ENCODE results near the gene TNFRSF4.

Gene TNFRSF4

DNA sequence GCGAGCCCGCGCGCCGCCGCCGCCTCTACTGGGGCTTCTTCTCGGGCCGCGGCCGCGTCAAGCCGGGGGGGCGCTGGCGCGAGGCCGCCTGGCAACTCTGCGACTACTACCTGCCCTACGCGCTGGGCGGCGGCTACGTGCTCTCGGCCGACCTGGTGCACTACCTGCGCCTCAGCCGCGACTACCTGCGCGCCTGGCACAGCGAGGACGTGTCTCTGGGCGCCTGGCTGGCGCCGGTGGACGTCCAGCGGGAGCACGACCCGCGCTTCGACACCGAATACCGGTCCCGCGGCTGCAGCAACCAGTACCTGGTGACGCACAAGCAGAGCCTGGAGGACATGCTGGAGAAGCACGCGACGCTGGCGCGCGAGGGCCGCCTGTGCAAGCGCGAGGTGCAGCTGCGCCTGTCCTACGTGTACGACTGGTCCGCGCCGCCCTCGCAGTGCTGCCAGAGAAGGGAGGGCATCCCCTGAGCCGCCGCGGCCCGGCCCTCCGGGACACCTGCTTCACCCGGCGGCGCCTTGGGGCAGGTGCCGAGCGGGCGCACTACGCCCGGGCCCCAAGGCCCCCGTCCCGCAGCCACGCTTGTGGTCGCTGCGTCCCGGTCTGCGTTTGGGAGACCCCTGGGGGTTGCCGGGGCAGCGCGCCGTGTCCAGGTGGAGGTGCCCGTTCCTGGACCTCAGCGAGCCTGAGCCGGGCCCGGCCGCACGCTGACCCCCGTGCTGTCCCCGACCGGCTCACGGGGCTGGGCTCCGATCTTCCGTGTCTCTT, 19.0 kb upstream of the TNFRSF4 start:
- H3K9ac ChIP-seq, result peak overlapping the region; percentile 88 to 100 (median 96)
- H3K27ac ChIP-seq, result peak overlapping the region; percentile 60 to 97 (median 94)
- peaks cover 0 to 17% (median 0%) of the 10 kb centered on the region in 11 experiments; a peak in 10 of 22 replicates for H3K27me3 ChIP-seq
- H3K9me3 ChIP-seq (replicated peaks in 1 of 11), result no peaks in the 10 kb centered on the region
- H3K4me2 ChIP-seq, result peak overlapping the region; percentile 98 to 100 (median 100)
- H4K20me1 ChIP-seq, result peaks cover 35 to 83% (median 77%) of the 10 kb centered on the region in 11 experiments
- H3K4me3 ChIP-seq, result peak overlapping the region; percentile 77 to 99 (median 90)
- H3K4me1 ChIP-seq, result peaks cover 58 to 78% (median 76%) of the 10 kb centered on the region in 10 experiments
- H3K36me3 ChIP-seq, result peaks cover 20 to 50% (median 38%) of the 10 kb centered on the region in 11 experiments
- no peak for TF ChIP-seq Cebpa-rat (IDR thresholded peaks at IDR 0.05)

GRCh38 chr1:1232208-1232795, 18.3 kb upstream of the TNFRSF4 start, which contains the start of gene B3GALT6:
Gene B3GALT6 (plus strand): TSS chr1:1232237. CDS start chr1:1232279, 42 bp downstream.
- no peak for TF ChIP-seq Cebpa-rat (IDR thresholded peaks at IDR 0.05)
- Histone ChIP-seq H3K27me3 (peaks cover 0 to 10% (median 0%) of the 10 kb centered on the region in 11 experiments; a peak in 8 of 22 replicates), H3K4me2 (peak within 1 kb of the TSS; percentile 98 to 100 (median 100)), H3K9ac (peak within 1 kb of the TSS; percentile 92 to 100 (median 96)), H3K36me3 (peaks cover 26 to 57% (median 45%) of the 10 kb centered on the region in 11 experiments), H4K20me1 (peaks cover 42 to 84% (median 77%) of the 10 kb centered on the region in 11 experiments), H3K4me1 (peaks cover 52 to 72% (median 69%) of the 10 kb centered on the region in 10 experiments), H3K9me3 (replicated peaks in 1 of 11) (no peaks in the 10 kb centered on the region), H3K4me3 (peak within 1 kb of the TSS; percentile 77 to 99 (median 90)), H3K27ac (peak within 1 kb of the TSS; percentile 90 to 98 (median 94))

- no peak for TF ChIP-seq Cebpa-rat (IDR thresholded peaks at IDR 0.05)
- H3K4me3 ChIP-seq, result peak within 1 kb of the TSS; percentile 77 to 99 (median 90)
- H3K9ac ChIP-seq, result peak within 1 kb of the TSS; percentile 92 to 100 (median 96)
- peaks cover 33 to 64% (median 52%) of the 10 kb centered on the region in 11 experiments for H3K36me3 ChIP-seq
- H3K27me3 ChIP-seq, result peaks cover 0 to 3% (median 0%) of the 10 kb centered on the region in 11 experiments; a peak in 5 of 22 replicates
- peaks cover 49 to 84% (median 77%) of the 10 kb centered on the region in 11 experiments for H4K20me1 ChIP-seq
- H3K4me1 ChIP-seq, result peaks cover 45 to 65% (median 62%) of the 10 kb centered on the region in 10 experiments
- no peaks in the 10 kb centered on the region for H3K9me3 ChIP-seq (replicated peaks in 1 of 11)
- H3K27ac ChIP-seq, result peak within 1 kb of the TSS; percentile 90 to 98 (median 94)
- peak within 1 kb of the TSS; percentile 98 to 100 (median 100) for H3K4me2 ChIP-seq
Observed at GRCh38 chr1:1231400-1232207, 17.7 kb upstream of the TNFRSF4 start, which contains the start of gene SDF4. Gene SDF4 (minus strand): TSS chr1:1232001. CDS start chr1:1228772, 3,229 bp downstream.

GRCh38 chr1:1230656-1231399, 16.9 kb upstream of the TNFRSF4 start:
- H3K9me3 ChIP-seq (replicated peaks in 1 of 11), result no peaks in the 10 kb centered on the region
- H3K4me1 ChIP-seq, result peaks cover 37 to 57% (median 54%) of the 10 kb centered on the region in 10 experiments
- H4K20me1 ChIP-seq, result peaks cover 54 to 84% (median 77%) of the 10 kb centered on the region in 11 experiments
- peak overlapping the region; percentile 90 to 98 (median 94) for H3K27ac ChIP-seq
- peak overlapping the region; percentile 92 to 100 (median 96) for H3K9ac ChIP-seq
- no peak for TF ChIP-seq Cebpa-rat (IDR thresholded peaks at IDR 0.05)
- peak overlapping the region; percentile 77 to 99 (median 90) for H3K4me3 ChIP-seq
- peaks cover 41 to 68% (median 60%) of the 10 kb centered on the region in 11 experiments for H3K36me3 ChIP-seq
- peak overlapping the region; percentile 83 to 95 (median 93) for H3K4me2 ChIP-seq
- no peaks in the 10 kb centered on the region for H3K27me3 ChIP-seq

DNA sequence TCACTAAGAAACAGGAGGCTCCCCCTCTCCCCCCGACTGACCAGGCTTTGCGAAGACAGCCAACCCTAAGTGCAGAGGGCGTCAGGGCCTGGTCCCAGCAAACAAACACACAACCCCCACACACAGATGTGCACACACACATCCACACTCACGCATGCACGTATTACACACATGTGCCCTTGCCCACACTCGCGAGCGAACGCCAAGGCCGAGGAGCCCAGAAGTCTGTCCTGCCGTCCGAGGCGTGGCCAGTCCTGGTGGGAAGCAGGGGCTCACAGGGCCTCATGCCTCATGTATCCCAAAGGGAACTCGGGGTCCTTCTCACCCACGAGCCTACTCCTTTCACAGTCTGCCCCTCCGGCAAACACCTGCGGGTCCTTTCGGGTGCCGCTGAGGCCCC, 15.8 kb upstream of the TNFRSF4 start:
- peaks cover 37 to 46% (median 44%) of the 10 kb centered on the region in 10 experiments for H3K4me1 ChIP-seq
- H3K9ac ChIP-seq, result peak overlapping the region; percentile 92 to 100 (median 96); a peak in 16 of 22 replicates
- peak overlapping the region in 7 of 10 experiments; percentile 77 to 99 (median 89); a peak in 10 of 20 replicates for H3K4me3 ChIP-seq
- H4K20me1 ChIP-seq, result peaks cover 56 to 84% (median 77%) of the 10 kb centered on the region in 11 experiments
- no peaks in the 10 kb centered on the region for H3K9me3 ChIP-seq (replicated peaks in 1 of 11)
- H3K27me3 ChIP-seq, result no peaks in the 10 kb centered on the region
- peaks cover 52 to 68% (median 62%) of the 10 kb centered on the region in 11 experiments for H3K36me3 ChIP-seq
- peak overlapping the region; percentile 83 to 95 (median 93) for H3K4me2 ChIP-seq
- no peak for TF ChIP-seq Cebpa-rat (IDR thresholded peaks at IDR 0.05)
- H3K27ac ChIP-seq, result no peak overlapping the region; a peak in 1 of 22 replicates

DNA sequence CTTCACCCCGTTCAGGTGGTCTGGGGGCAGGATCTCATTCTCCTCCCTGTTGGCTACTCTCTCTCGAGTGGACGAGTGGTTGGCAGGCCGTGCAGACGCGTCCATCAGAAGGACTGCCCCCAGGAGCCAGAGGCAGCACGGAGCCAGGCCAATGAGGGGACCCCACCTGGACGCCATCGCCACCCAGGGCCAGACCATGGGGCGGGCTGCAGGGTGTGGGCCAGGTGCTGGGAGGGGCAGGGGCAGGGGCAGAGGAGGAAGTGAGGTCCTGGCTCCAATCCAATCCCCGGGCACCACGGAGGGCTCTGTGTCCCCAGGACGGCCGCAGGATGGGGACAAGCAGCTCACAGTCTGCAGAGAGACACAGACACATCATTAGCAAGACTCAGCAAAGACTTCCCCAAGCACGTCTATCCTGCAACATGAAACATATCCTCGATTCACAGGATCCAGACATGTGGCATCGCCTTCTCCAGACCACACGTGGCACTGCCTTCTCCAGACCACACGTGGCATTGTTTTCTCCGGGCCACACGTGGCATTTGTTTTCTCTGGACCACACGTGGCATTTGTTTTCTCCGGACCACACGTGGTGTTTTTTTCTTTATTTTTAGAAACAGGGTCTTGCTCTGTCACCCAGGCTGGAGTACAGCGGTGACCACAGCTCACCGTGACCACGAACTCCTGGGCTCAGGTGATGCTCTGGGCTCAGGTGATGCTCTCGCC, 14.8 kb upstream of the TNFRSF4 start:
- Histone ChIP-seq H4K20me1 (peaks cover 63 to 84% (median 77%) of the 10 kb centered on the region in 11 experiments), H3K9me3 (replicated peaks in 1 of 11) (no peaks in the 10 kb centered on the region), H3K4me3 (no peak overlapping the region), H3K27ac (no peak overlapping the region), H3K9ac (peak overlapping the region in 2 of 11 experiments; percentile 19 to 98; a peak in 3 of 22 replicates), H3K27me3 (no peaks in the 10 kb centered on the region), H3K4me2 (peak overlapping the region in 3 of 11 experiments; percentile 94; a peak in 1 of 22 replicates), H3K36me3 (peaks cover 62 to 68% (median 64%) of the 10 kb centered on the region in 11 experiments), H3K4me1 (peaks cover 30 to 36% (median 34%) of the 10 kb centered on the region in 10 experiments)
- no peak for TF ChIP-seq Cebpa-rat (IDR thresholded peaks at IDR 0.05)

DNA sequence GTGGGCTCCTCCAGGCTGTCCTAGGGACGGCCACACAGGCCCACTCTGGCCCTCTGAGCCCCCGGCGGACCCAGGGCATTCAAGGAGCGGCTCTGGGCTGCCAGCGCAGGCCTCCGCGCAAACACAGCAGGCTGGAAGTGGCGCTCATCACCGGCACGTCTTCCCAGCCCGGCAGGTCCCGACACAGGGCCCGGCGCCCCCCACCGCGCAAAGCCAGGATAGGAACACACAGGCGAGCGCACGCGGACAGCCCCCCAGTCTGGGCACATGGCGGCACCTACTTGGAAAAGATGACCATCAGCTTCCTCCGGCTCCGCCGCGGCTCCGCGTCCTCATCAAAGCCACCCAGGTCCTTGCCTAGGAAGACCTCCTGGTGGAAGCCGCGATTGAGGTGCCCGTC, 14.2 kb upstream of the TNFRSF4 start:
- Histone ChIP-seq H3K4me3 (no peak overlapping the region), H4K20me1 (peaks cover 63 to 81% (median 74%) of the 10 kb centered on the region in 11 experiments), H3K9me3 (replicated peaks in 1 of 11) (no peaks in the 10 kb centered on the region), H3K36me3 (peaks cover 65 to 71% (median 67%) of the 10 kb centered on the region in 11 experiments), H3K4me2 (no peak overlapping the region), H3K27ac (no peak overlapping the region), H3K4me1 (peaks cover 25 to 30% (median 28%) of the 10 kb centered on the region in 10 experiments), H3K9ac (peak overlapping the region in 1 of 11 experiments; percentile 19; a peak in 1 of 22 replicates), H3K27me3 (no peaks in the 10 kb centered on the region)
- no peak for TF ChIP-seq Cebpa-rat (IDR thresholded peaks at IDR 0.05)
